HepG2 (cell line): ENCODE data around the gene EBP. TPM values are rescaled to one million over a fixed set of nuclear protein-coding genes. Genes with fewer than 3 reads are reported as not detected.
A peak's percentile ranks its signal among the peaks of the same experiment; 100 is the strongest.

Experiments
- ATAC-seq: fragments of 200-7000 bp; cut with Tn5 transposase; 3 replicates; pipeline ENCODE4 v1.9.1; 2020; ENCODE audit warnings: mild to moderate bottlenecking, moderate library complexity
- BruUV-seq: library from RNA; stranded (reverse); fragments of 400-500 nt; replicated peaks from 2 replicates; lab custom pipeline; 2021; lab: Mats Ljungman, UMichigan
- CTCF ChIA-PET: fragments of 300-600 bp; formaldehyde crosslinking; extraction: SDS; loops from one replicate; lab custom pipeline; 2021; ENCODE audit warnings: low total read pairs, inconsistent platforms, low intra/inter-chr PET ratio; lab: Yijun Ruan, JAX
- POLR2A ChIA-PET: fragments of 350-600 bp; sonication (Branson Sonifier 250); formaldehyde crosslinking; loops from one replicate; lab custom pipeline; 2020; ENCODE audit warnings: antibody characterized with exemption, inconsistent platforms; lab: Yijun Ruan, JAX
- DNase-seq: peaks from one replicate; pipeline ENCODE4 v3.0.0-alpha.2; 2015; ENCODE audit warnings: low spot score
- FAIRE-seq: peaks from 3 replicates; lab custom pipeline; 2011; peaks lifted over from hg19 to GRCh38; lab: Jason Lieb, UNC
- H2AFZ ChIP-seq: one replicate; pipeline ENCODE4 v1.6.1; 2011; ENCODE audit warnings: low read length, inconsistent platforms
- H3K27ac ChIP-seq: fragments of 300-600 bp; 3 replicates; pipeline ENCODE4 v1.8.0; 2011; ENCODE audit warnings: mixed run types, mild to moderate bottlenecking, mixed read lengths, low read length, inconsistent platforms; ENCODE audit not compliant: insufficient read depth; ENCODE audit errors: extremely low read length
- H3K27me3 ChIP-seq, 2 experiments: fragments of 200-600 bp in 1 of 2; 2 replicates in 1 of 2; 3 replicates in 1 of 2; pipeline versions ENCODE4 v1.6.0 to v1.8.0; 2011; ENCODE audit warnings: low read length in 2 of 2, mild to moderate bottlenecking in 2 of 2, moderate library complexity in 2 of 2, inconsistent platforms in 1 of 2; ENCODE audit not compliant: insufficient read depth in 2 of 2, control insufficient read depth in 1 of 2
- H3K36me3 ChIP-seq, 2 experiments: fragments of 200-600 bp in 1 of 2; replicated peaks in 1 of 2; 2 replicates in 1 of 2; 3 replicates in 1 of 2; pipeline versions ENCODE4 v1.5.1 to v1.8.0; 2011; ENCODE audit warnings: low read length in 2 of 2, inconsistent platforms in 1 of 2; ENCODE audit not compliant: insufficient read depth in 2 of 2, control insufficient read depth in 1 of 2
- H3K4me1 ChIP-seq: 2 replicates; pipeline ENCODE4 v1.5.1; 2012; ENCODE audit warnings: low read length, inconsistent platforms; ENCODE audit not compliant: insufficient read depth
- H3K4me2 ChIP-seq: 2 replicates; pipeline ENCODE4 v1.6.0; 2011; ENCODE audit warnings: low read depth, low read length, inconsistent platforms
- H3K4me3 ChIP-seq, 3 experiments: fragments of 200-600 bp in 1 of 3; sonication (generic), shearing (Covaris generic) in 1 of 3; replicated peaks in 1 of 3; 2 replicates each; pipeline ENCODE4 v1.5.1; 2011 to 2016; ENCODE audit warnings: low read length in 3 of 3, inconsistent platforms in 2 of 3, low read depth in 2 of 3, mild to moderate bottlenecking in 2 of 3, control low read depth in 1 of 3, mixed read lengths in 1 of 3; ENCODE audit not compliant: insufficient read depth in 1 of 3
- H3K79me2 ChIP-seq: one replicate; pipeline ENCODE4 v1.6.1; 2011; ENCODE audit warnings: low read length, inconsistent platforms; ENCODE audit not compliant: insufficient read depth
- H3K9ac ChIP-seq: 2 replicates; pipeline ENCODE4 v1.6.0; 2011; ENCODE audit warnings: mild to moderate bottlenecking, low read depth, low read length, inconsistent platforms; ENCODE audit not compliant: insufficient read depth
- H3K9me3 ChIP-seq: 2 replicates; pipeline ENCODE4 v1.5.1; 2012; ENCODE audit warnings: mild to moderate bottlenecking, low read length
- H4K20me1 ChIP-seq: 2 replicates; pipeline ENCODE4 v1.6.0; 2011; ENCODE audit warnings: inconsistent platforms, mild to moderate bottlenecking, low read length, moderate library complexity; ENCODE audit not compliant: insufficient read depth
- ATF7 ChIP-seq, 2 experiments: fragments of 450-650 bp in 1 of 2; sonication (generic) in 1 of 2; formaldehyde crosslinking in 1 of 2; IDR thresholded peaks; 2 replicates each; pipeline versions ENCODE4 v1.4.0 to v1.6.1; 2016 to 2020; ENCODE audit warnings: antibody characterized with exemption in 1 of 2, mild to moderate bottlenecking in 1 of 2, missing genetic modification reagents in 1 of 2
- CREB1 ChIP-seq, 2 experiments: fragments of 450-650 bp in 1 of 2; IDR thresholded peaks; 2 replicates each; pipeline ENCODE4 v1.6.1; 2016 to 2017; ENCODE audit warnings: control low read depth in 1 of 2, mild to moderate bottlenecking in 1 of 2, missing compliant biosample characterization in 1 of 2, missing genetic modification characterization in 1 of 2
- HOXD1 ChIP-seq: sonication (generic); formaldehyde crosslinking; IDR thresholded peaks from 2 replicates; pipeline ENCODE4 v1.5.0; 2020; ENCODE audit warnings: missing genetic modification reagents
- MXD3 ChIP-seq: IDR thresholded peaks from 2 replicates; pipeline ENCODE4 v1.6.1; 2016; ENCODE audit warnings: mild to moderate bottlenecking, missing biosample characterization, missing genetic modification reagents
- PAX8 ChIP-seq: sonication (generic); formaldehyde crosslinking; IDR thresholded peaks from 2 replicates; pipeline ENCODE4 v1.8.0; 2022; ENCODE audit warnings: mild to moderate bottlenecking, missing genetic modification reagents, borderline replicate concordance
- SALL2 ChIP-seq: sonication (generic); formaldehyde crosslinking; IDR thresholded peaks from 2 replicates; pipeline ENCODE4 v1.8.1; 2023; ENCODE audit warnings: mild to moderate bottlenecking, missing genetic modification reagents, inconsistent platforms
- SRSF9 ChIP-seq: fragments of 200-400 bp; formaldehyde crosslinking; IDR thresholded peaks from 2 replicates; pipeline ENCODE4 v1.6.1; 2018; ENCODE audit warnings: borderline replicate concordance, mild to moderate bottlenecking, low read depth, low read length; ENCODE audit not compliant: insufficient read depth, poor library complexity, severe bottlenecking
- U2AF1 ChIP-seq: fragments of 200-400 bp; formaldehyde crosslinking; optimal IDR thresholded peaks from 2 replicates; pipeline ENCODE3; 2017; ENCODE audit warnings: mild to moderate bottlenecking, low read depth, low read length
- ZBTB21 ChIP-seq: sonication (generic); formaldehyde crosslinking; IDR thresholded peaks from 2 replicates; pipeline ENCODE4 v1.4.0; 2020; ENCODE audit warnings: missing genetic modification reagents
- ZMAT3 ChIP-seq: sonication (generic); formaldehyde crosslinking; conservative IDR thresholded peaks from 2 replicates; pipeline ENCODE4 v1.7.0; 2021; ENCODE audit warnings: missing genetic modification reagents
- ZNF589 ChIP-seq: sonication (generic); formaldehyde crosslinking; conservative IDR thresholded peaks from 2 replicates; pipeline ENCODE4 v1.8.0; 2022; ENCODE audit warnings: mild to moderate bottlenecking, moderate library complexity, missing genetic modification reagents
- ZNF777 ChIP-seq: sonication (generic); formaldehyde crosslinking; IDR thresholded peaks from 2 replicates; pipeline ENCODE4 v1.4.0; 2020; ENCODE audit warnings: missing genetic modification reagents
- WGBS: methylation state at CpG from one replicate; pipeline ENCODE4 v1.1.6; 2017; ENCODE audit warnings: low lambda C conversion rate; 5-methylcytosine and 5-hydroxymethylcytosine counted together
- in situ Hi-C: cut with HindIII; loops from 2 replicates; pipeline ENCODE4 v1.10.0; 2017; ENCODE audit warnings: low pct_unique_long_range_greater_than_20kb; ENCODE audit not compliant: extremely low pct_ligation_motif_present
- intact Hi-C: fragments of 100-400 bp; cut with micrococcal nuclease; formaldehyde crosslinking; loops from one replicate; pipeline ENCODE4 v1.10.0; 2022; ENCODE audit not compliant: unreplicated experiment
- polyA plus RNA-seq, 8 experiments: library from polyadenylated mRNA; depleted of rRNA in 3 of 8; stranded (reverse) in 7 of 8; unstranded in 1 of 8; fragments of >200 nt; fragmentation: Illumina TruSeq in 4 of 8; extraction: Trizol in 4 of 8; gene quantifications; 2 replicates each; pipeline versions ENCODE4 v1.2.1 to v1.2.3, GENCODE V29; 2011 to 2016; ENCODE audit warnings: low read depth in 4 of 8, missing spikeins in 1 of 8, mixed read lengths in 1 of 8; ENCODE audit not compliant: insufficient read depth in 1 of 8
- total RNA-seq, 5 experiments: library from RNA; depleted of rRNA; stranded (reverse); fragments of >200 nt; fragmentation: Illumina TruSeq; extraction: Trizol; gene quantifications; 2 replicates each; pipeline ENCODE4 v1.2.3, GENCODE V29; 2016; ENCODE audit warnings: low read depth in 1 of 5
- TF ChIP-seq, protein P1 (sequence below), 2 experiments: fragments of 450-650 bp in 1 of 2; sonication (generic) in 1 of 2; formaldehyde crosslinking; IDR thresholded peaks; 2 replicates each; pipeline versions ENCODE4 v1.5.0 to v1.8.0; 2020 to 2022; ENCODE audit warnings: mild to moderate bottlenecking in 1 of 2, missing genetic modification reagents in 1 of 2
- TF ChIP-seq, protein P2 (sequence below): IDR thresholded peaks from 2 replicates; pipeline ENCODE4 v1.6.1; 2016; ENCODE audit warnings: low read depth
- TF ChIP-seq, protein P3 (sequence below): sonication (generic); formaldehyde crosslinking; IDR thresholded peaks from 2 replicates; pipeline ENCODE4 v1.4.0; 2020; ENCODE audit warnings: missing genetic modification reagents

Gene EBP
- total and polyA plus RNA-seq, 2 of the 13 experiments (the other 11 are each of a cell fraction or from before 2014, with no cell fraction given) = 106 to 260 TPM

DNA sequence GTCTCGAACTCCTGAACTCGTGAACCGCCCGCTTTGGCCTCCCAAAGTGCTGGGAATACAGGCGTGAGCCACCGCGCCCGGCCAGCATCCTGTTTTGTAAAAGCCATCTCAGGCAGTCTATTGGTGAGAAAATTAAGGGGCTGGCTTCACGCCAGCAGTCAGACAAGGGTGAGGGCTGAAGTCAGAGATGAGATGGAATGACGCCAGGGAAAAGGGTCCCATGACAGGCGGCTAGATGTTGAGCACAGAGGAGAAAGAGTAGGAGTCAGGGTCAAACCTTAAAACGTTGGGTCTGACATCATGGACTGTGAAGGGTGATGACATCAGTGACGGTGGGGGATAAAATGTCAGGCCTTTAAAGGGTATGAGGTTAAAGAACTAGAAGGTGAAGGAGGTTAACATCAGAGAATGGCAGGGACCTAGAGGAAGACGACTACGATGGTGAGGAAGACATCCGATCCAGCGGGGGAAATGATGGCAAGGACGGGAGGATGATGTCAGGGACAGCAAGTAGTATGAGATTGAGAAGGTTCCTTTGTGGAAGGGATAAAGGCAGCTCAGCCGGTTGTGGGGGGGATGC, 52.2 kb downstream of the EBP start:
- in situ Hi-C loops (no loop called here), intact Hi-C loops (no loop called here)
- peak overlapping the region; percentile 42 to 79 (median 73) for H3K4me3 ChIP-seq
- ATAC-seq (no peak), DNase-seq (no peak), FAIRE-seq (no peak)
- H3K4me2 ChIP-seq = peak overlapping the region; percentile 88
- peak overlapping the region; percentile 86 for H2AFZ ChIP-seq
- peak overlapping the region; percentile 97 for H3K9ac ChIP-seq
- peaks cover 16% of the 10 kb centered on the region for H3K79me2 ChIP-seq
- TSS peak; percentile 89 for BruUV-seq
- WGBS = 52% methylated on average over 19 of the region's 19 CpGs
- peak overlapping the region; percentile 97 for H3K27ac ChIP-seq
- CTCF ChIA-PET = no interaction called here
- POLR2A ChIA-PET = interaction anchor here (0.6 to 1.8 kb wide), 15 partner anchors 8 to 1797 kb away, joined by 3 to 28 read pairs (median 6); partner anchors contain the start of genes EBP and TBC1D25
- H3K4me1 ChIP-seq = peaks cover 24% of the 10 kb centered on the region
- H3K9me3 ChIP-seq = no peaks in the 10 kb centered on the region
- peaks cover 4 to 27% of the 10 kb centered on the region in 2 experiments; a peak in 4 of 5 replicates for H3K36me3 ChIP-seq
- H3K27me3 ChIP-seq = no peaks in the 10 kb centered on the region; a peak in 1 of 5 replicates
- H4K20me1 ChIP-seq = peaks cover 6% of the 10 kb centered on the region
- TF ChIP-seq, protein P1, sequence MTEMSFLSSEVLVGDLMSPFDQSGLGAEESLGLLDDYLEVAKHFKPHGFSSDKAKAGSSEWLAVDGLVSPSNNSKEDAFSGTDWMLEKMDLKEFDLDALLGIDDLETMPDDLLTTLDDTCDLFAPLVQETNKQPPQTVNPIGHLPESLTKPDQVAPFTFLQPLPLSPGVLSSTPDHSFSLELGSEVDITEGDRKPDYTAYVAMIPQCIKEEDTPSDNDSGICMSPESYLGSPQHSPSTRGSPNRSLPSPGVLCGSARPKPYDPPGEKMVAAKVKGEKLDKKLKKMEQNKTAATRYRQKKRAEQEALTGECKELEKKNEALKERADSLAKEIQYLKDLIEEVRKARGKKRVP (CRISPR knock-in tag; IDR thresholded peaks at IDR 0.05) = no peak
- no peak for TF ChIP-seq ZMAT3 (CRISPR knock-in tag)
- TF ChIP-seq U2AF1 = no peak
- no peak for TF ChIP-seq MXD3 (CRISPR knock-in tag)
- TF ChIP-seq CREB1 (IDR thresholded peaks at IDR 0.05) = peak; percentile 47; the same call in 1 of the 2 replicates
- no peak for TF ChIP-seq CREB1 (CRISPR knock-in tag; IDR thresholded peaks at IDR 0.05)
- 0 out of 2 replicates have a peak, but pooled peaks have one; percentile 29 for TF ChIP-seq SALL2
- TF ChIP-seq, protein P2, sequence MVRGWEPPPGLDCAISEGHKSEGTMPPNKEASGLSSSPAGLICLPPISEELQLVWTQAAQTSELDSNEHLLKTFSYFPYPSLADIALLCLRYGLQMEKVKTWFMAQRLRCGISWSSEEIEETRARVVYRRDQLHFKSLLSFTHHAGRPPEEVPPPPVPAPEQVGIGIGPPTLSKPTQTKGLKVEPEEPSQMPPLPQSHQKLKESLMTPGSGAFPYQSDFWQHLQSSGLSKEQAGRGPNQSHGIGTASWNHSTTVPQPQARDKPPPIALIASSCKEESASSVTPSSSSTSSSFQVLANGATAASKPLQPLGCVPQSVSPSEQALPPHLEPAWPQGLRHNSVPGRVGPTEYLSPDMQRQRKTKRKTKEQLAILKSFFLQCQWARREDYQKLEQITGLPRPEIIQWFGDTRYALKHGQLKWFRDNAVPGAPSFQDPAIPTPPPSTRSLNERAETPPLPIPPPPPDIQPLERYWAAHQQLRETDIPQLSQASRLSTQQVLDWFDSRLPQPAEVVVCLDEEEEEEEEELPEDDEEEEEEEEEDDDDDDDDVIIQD (CRISPR knock-in tag) = no peak
- TF ChIP-seq ZNF589 (CRISPR knock-in tag) = no peak
- TF ChIP-seq, protein P3, sequence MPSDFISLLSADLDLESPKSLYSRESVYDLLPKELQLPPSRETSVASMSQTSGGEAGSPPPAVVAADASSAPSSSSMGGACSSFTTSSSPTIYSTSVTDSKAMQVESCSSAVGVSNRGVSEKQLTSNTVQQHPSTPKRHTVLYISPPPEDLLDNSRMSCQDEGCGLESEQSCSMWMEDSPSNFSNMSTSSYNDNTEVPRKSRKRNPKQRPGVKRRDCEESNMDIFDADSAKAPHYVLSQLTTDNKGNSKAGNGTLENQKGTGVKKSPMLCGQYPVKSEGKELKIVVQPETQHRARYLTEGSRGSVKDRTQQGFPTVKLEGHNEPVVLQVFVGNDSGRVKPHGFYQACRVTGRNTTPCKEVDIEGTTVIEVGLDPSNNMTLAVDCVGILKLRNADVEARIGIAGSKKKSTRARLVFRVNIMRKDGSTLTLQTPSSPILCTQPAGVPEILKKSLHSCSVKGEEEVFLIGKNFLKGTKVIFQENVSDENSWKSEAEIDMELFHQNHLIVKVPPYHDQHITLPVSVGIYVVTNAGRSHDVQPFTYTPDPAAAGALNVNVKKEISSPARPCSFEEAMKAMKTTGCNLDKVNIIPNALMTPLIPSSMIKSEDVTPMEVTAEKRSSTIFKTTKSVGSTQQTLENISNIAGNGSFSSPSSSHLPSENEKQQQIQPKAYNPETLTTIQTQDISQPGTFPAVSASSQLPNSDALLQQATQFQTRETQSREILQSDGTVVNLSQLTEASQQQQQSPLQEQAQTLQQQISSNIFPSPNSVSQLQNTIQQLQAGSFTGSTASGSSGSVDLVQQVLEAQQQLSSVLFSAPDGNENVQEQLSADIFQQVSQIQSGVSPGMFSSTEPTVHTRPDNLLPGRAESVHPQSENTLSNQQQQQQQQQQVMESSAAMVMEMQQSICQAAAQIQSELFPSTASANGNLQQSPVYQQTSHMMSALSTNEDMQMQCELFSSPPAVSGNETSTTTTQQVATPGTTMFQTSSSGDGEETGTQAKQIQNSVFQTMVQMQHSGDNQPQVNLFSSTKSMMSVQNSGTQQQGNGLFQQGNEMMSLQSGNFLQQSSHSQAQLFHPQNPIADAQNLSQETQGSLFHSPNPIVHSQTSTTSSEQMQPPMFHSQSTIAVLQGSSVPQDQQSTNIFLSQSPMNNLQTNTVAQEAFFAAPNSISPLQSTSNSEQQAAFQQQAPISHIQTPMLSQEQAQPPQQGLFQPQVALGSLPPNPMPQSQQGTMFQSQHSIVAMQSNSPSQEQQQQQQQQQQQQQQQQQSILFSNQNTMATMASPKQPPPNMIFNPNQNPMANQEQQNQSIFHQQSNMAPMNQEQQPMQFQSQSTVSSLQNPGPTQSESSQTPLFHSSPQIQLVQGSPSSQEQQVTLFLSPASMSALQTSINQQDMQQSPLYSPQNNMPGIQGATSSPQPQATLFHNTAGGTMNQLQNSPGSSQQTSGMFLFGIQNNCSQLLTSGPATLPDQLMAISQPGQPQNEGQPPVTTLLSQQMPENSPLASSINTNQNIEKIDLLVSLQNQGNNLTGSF (CRISPR knock-in tag) = no peak
- TF ChIP-seq HOXD1 (CRISPR knock-in tag) = no peak
- TF ChIP-seq PAX8 (CRISPR knock-in tag) = no peak
- no peak for TF ChIP-seq SRSF9
- peak; percentile 32; the same call in 1 of the 2 replicates for TF ChIP-seq ATF7 (IDR thresholded peaks at IDR 0.05)
- no peak for TF ChIP-seq ATF7 (CRISPR knock-in tag; IDR thresholded peaks at IDR 0.05)
- TF ChIP-seq ZNF777 = no peak
- peak; percentile 33; the same call in 1 of the 2 replicates for TF ChIP-seq ZBTB21
